HFF-Myc (cell line): ENCODE data around the gene PPM1N.

Experiments
- DNase-seq: peaks from one replicate; pipeline ENCODE4 v3.0.0-alpha.2; 2011; ENCODE audit warnings: low read depth; ENCODE audit errors: extremely low read depth
- H3K4me3 ChIP-seq: replicated peaks from 2 replicates; pipeline ENCODE4 v1.5.1; 2011; ENCODE audit warnings: low read depth, mild to moderate bottlenecking, control low read depth, low read length
- TF ChIP-seq, protein P1 (sequence below): IDR thresholded peaks from 2 replicates; pipeline ENCODE4 v1.5.1; 2012; ENCODE audit warnings: mild to moderate bottlenecking, low read depth, low read length, control low read depth; ENCODE audit errors: missing control alignments

PPM1N gene

GRCh38 chr19:45474606-45475521 is 23.4 kb upstream of the PPM1N start:
- H3K4me3 ChIP-seq: no peak overlapping the region
- TF ChIP-seq, protein P1, sequence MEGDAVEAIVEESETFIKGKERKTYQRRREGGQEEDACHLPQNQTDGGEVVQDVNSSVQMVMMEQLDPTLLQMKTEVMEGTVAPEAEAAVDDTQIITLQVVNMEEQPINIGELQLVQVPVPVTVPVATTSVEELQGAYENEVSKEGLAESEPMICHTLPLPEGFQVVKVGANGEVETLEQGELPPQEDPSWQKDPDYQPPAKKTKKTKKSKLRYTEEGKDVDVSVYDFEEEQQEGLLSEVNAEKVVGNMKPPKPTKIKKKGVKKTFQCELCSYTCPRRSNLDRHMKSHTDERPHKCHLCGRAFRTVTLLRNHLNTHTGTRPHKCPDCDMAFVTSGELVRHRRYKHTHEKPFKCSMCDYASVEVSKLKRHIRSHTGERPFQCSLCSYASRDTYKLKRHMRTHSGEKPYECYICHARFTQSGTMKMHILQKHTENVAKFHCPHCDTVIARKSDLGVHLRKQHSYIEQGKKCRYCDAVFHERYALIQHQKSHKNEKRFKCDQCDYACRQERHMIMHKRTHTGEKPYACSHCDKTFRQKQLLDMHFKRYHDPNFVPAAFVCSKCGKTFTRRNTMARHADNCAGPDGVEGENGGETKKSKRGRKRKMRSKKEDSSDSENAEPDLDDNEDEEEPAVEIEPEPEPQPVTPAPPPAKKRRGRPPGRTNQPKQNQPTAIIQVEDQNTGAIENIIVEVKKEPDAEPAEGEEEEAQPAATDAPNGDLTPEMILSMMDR: no peak
- no peak for DNase-seq

GRCh38 chr19:45475537-45476291 is 22.5 kb upstream of the PPM1N start:
- no peak for DNase-seq
- H3K4me3 ChIP-seq: no peak overlapping the region
- TF ChIP-seq, protein P1: no peak

DNA sequence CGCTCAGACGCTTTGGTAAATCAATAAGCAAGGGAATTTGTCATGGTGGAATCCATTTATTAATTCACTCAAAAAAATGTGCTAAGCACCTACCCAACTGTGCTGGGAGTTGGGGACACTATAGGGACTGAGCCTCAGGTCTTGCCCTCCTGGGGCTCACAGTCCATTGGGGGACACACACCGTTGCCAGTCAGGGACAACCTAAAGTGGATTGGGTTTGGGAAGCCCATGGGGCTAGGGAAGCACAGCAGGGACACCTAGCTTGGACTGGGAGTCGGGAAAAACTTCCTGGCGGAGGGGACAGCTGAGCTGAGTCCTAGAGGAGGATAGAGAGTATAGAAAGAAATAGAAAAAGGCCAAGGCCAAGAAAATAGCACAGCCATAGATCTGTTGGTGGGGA is 21.9 kb upstream of the PPM1N start:
- no peak overlapping the region for H3K4me3 ChIP-seq
- DNase-seq: no peak
- TF ChIP-seq, protein P1: no peak

GRCh38 chr19:45477186-45477585 is 21.1 kb upstream of the PPM1N start:
- no peak for DNase-seq
- TF ChIP-seq, protein P1: no peak
- no peak overlapping the region for H3K4me3 ChIP-seq

GRCh38 chr19:45477713-45478453 is 20.4 kb upstream of the PPM1N start:
- TF ChIP-seq, protein P1: no peak
- H3K4me3 ChIP-seq: peak overlapping the region; percentile 58
- no peak for DNase-seq

DNA sequence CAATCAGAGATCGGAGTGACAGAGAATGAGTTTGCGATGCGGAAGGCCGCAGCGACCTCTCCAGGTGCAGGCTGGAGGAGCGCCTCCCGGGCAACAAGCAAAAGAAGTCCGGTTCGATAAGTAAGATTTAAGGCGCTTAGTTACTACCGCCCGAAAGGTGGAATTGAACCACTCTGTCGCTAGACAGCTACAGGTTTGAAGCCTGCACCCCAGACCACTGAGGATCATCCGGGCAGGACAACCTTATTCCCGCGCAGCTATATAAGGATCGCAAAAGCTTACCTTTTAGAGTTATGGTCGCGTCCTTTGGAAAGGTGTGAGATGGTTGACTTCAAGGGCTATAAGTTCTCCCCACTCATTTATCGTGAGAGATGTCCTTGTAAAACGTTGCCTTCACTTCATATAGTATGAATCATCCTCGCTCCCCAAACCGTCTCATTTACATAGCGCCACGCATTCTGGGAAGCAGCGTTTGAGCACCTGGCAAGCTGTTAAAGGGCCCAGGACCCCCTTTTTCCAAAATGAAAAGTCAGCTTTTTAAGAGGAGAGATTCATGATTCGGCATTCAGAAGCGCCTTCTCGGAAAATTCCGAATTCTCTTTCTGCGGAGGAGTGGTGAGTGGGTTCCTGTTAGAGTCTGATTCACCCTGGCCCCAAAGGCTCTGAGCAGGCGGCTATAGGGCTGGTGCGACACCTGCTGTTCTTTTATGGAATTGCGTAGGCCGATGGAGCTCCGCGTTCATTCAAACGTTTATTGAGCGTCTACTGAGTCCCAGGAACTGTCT is 19.6 kb upstream of the PPM1N start:
- peak overlapping the region; percentile 58 for H3K4me3 ChIP-seq
- TF ChIP-seq, protein P1: peak; percentile 89
- peak; percentile 89 for DNase-seq
